HepG2 (cell line): ENCODE results near the gene KANK4. TPM values are rescaled to one million over a fixed set of nuclear protein-coding genes. Genes with fewer than 3 reads are reported as not detected.

ENCODE experiments used
- DMAP1 ChIP-seq: IDR thresholded peaks from 2 replicates; pipeline ENCODE4 v1.6.1; 2016
- FUBP1 ChIP-seq: sonication (generic); formaldehyde crosslinking; IDR thresholded peaks from 2 replicates; pipeline ENCODE4 v1.5.1; 2020; ENCODE audit warnings: missing genetic modification reagents, mild to moderate bottlenecking, borderline replicate concordance
- KAT8 ChIP-seq: IDR thresholded peaks from 2 replicates; pipeline ENCODE4 v1.6.1; 2016; ENCODE audit warnings: missing genetic modification reagents, missing compliant biosample characterization
- MXD4 ChIP-seq: IDR thresholded peaks from 2 replicates; pipeline ENCODE4 v1.6.1; 2016; ENCODE audit warnings: mild to moderate bottlenecking, missing biosample characterization, missing genetic modification reagents
- MYC ChIP-seq: sonication (generic); formaldehyde crosslinking; IDR thresholded peaks from 2 replicates; pipeline ENCODE4 v1.9.0; 2021; ENCODE audit warnings: missing genetic modification reagents, borderline replicate concordance
- SMAD9 ChIP-seq: sonication (generic); formaldehyde crosslinking; IDR thresholded peaks from 2 replicates; pipeline ENCODE4 v1.5.1; 2020; ENCODE audit warnings: mild to moderate bottlenecking, missing genetic modification reagents
- XBP1 ChIP-seq: sonication (generic); formaldehyde crosslinking; IDR thresholded peaks from 2 replicates; pipeline ENCODE4 v1.5.0; 2020; ENCODE audit warnings: missing genetic modification reagents
- ZNF34 ChIP-seq: sonication (generic); formaldehyde crosslinking; IDR thresholded peaks from 2 replicates; pipeline ENCODE4 v1.4.0; 2020; ENCODE audit warnings: mild to moderate bottlenecking, missing genetic modification reagents, borderline replicate concordance
- ZNF460 ChIP-seq: sonication (generic); formaldehyde crosslinking; IDR thresholded peaks from 2 replicates; pipeline ENCODE4 v1.5.1; 2020; ENCODE audit warnings: missing genetic modification reagents, mild to moderate bottlenecking, borderline replicate concordance
- ZNF589 ChIP-seq: sonication (generic); formaldehyde crosslinking; conservative IDR thresholded peaks from 2 replicates; pipeline ENCODE4 v1.8.0; 2022; ENCODE audit warnings: mild to moderate bottlenecking, moderate library complexity, missing genetic modification reagents
- ZSCAN25 ChIP-seq: sonication (generic); formaldehyde crosslinking; IDR thresholded peaks from 2 replicates; pipeline ENCODE4 v1.8.0; 2022; ENCODE audit warnings: mild to moderate bottlenecking, missing genetic modification reagents
- ZSCAN29 ChIP-seq: sonication (generic); formaldehyde crosslinking; conservative IDR thresholded peaks from 2 replicates; pipeline ENCODE4 v1.4.0; 2020; ENCODE audit warnings: mild to moderate bottlenecking, missing genetic modification reagents
- polyA plus RNA-seq, 8 experiments: library from polyadenylated mRNA; depleted of rRNA in 3 of 8; stranded (reverse) in 7 of 8; unstranded in 1 of 8; fragments of >200 nt; fragmentation: Illumina TruSeq in 4 of 8; extraction: Trizol in 4 of 8; gene quantifications; 2 replicates each; pipeline versions ENCODE4 v1.2.1 to v1.2.3, GENCODE V29; 2011 to 2016; ENCODE audit warnings: low read depth in 4 of 8, missing spikeins in 1 of 8, mixed read lengths in 1 of 8; ENCODE audit not compliant: insufficient read depth in 1 of 8
- total RNA-seq, 5 experiments: library from RNA; depleted of rRNA; stranded (reverse); fragments of >200 nt; fragmentation: Illumina TruSeq; extraction: Trizol; gene quantifications; 2 replicates each; pipeline ENCODE4 v1.2.3, GENCODE V29; 2016; ENCODE audit warnings: low read depth in 1 of 5
- TF ChIP-seq, protein P1 (sequence below): IDR thresholded peaks from 2 replicates; pipeline ENCODE4 v1.6.1; 2016; ENCODE audit warnings: mild to moderate bottlenecking, missing biosample characterization, missing genetic modification reagents
- TF ChIP-seq, protein P2 (sequence below), 2 experiments: sonication (generic) in 1 of 2; formaldehyde crosslinking in 1 of 2; IDR thresholded peaks; 2 replicates each; pipeline versions ENCODE4 v1.4.0 to v1.6.1; 2016 to 2020; ENCODE audit warnings: borderline replicate concordance in 1 of 2, low read depth in 1 of 2, mild to moderate bottlenecking in 1 of 2, missing genetic modification reagents in 1 of 2
- TF ChIP-seq, protein P3 (sequence below): sonication (generic); formaldehyde crosslinking; IDR thresholded peaks from 2 replicates; pipeline ENCODE4 v1.4.0; 2020; ENCODE audit warnings: missing genetic modification reagents, borderline replicate concordance

KANK4 gene
- total and polyA plus RNA-seq, 2 of the 13 experiments (the other 11 are each of a cell fraction or from before 2014, with no cell fraction given): 16.1 to 25.7 TPM

GRCh38 chr1:62241371-62242131 lies 77.7 kb downstream of the KANK4 start (continued):
- TF ChIP-seq KAT8 (peak; percentile 66; the same call in 1 of the 2 replicates), ZNF34 (CRISPR knock-in tag) (no peak), SMAD9 (no peak), ZNF460 (CRISPR knock-in tag) (no peak), DMAP1 (no peak), ZSCAN25 (CRISPR knock-in tag) (0 out of 2 replicates have a peak, but pooled peaks have one; percentile 26), FUBP1 (no peak), ZSCAN29 (no peak), MYC (CRISPR knock-in tag) (no peak), XBP1 (no peak), ZNF589 (CRISPR knock-in tag) (no peak), MXD4 (CRISPR knock-in tag) (no peak)
- TF ChIP-seq, protein P1, sequence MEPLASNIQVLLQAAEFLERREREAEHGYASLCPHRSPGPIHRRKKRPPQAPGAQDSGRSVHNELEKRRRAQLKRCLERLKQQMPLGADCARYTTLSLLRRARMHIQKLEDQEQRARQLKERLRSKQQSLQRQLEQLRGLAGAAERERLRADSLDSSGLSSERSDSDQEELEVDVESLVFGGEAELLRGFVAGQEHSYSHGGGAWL (CRISPR knock-in tag): no peak
- TF ChIP-seq, protein P2, sequence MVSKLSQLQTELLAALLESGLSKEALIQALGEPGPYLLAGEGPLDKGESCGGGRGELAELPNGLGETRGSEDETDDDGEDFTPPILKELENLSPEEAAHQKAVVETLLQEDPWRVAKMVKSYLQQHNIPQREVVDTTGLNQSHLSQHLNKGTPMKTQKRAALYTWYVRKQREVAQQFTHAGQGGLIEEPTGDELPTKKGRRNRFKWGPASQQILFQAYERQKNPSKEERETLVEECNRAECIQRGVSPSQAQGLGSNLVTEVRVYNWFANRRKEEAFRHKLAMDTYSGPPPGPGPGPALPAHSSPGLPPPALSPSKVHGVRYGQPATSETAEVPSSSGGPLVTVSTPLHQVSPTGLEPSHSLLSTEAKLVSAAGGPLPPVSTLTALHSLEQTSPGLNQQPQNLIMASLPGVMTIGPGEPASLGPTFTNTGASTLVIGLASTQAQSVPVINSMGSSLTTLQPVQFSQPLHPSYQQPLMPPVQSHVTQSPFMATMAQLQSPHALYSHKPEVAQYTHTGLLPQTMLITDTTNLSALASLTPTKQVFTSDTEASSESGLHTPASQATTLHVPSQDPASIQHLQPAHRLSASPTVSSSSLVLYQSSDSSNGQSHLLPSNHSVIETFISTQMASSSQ (IDR thresholded peaks at IDR 0.05; ENCODE audit: low read depth): no peak
- TF ChIP-seq, protein P2 (CRISPR knock-in tag; IDR thresholded peaks at IDR 0.05; ENCODE audit: borderline replicate concordance): peak; percentile 24; the same call in 1 of the 2 replicates
- TF ChIP-seq, protein P3, sequence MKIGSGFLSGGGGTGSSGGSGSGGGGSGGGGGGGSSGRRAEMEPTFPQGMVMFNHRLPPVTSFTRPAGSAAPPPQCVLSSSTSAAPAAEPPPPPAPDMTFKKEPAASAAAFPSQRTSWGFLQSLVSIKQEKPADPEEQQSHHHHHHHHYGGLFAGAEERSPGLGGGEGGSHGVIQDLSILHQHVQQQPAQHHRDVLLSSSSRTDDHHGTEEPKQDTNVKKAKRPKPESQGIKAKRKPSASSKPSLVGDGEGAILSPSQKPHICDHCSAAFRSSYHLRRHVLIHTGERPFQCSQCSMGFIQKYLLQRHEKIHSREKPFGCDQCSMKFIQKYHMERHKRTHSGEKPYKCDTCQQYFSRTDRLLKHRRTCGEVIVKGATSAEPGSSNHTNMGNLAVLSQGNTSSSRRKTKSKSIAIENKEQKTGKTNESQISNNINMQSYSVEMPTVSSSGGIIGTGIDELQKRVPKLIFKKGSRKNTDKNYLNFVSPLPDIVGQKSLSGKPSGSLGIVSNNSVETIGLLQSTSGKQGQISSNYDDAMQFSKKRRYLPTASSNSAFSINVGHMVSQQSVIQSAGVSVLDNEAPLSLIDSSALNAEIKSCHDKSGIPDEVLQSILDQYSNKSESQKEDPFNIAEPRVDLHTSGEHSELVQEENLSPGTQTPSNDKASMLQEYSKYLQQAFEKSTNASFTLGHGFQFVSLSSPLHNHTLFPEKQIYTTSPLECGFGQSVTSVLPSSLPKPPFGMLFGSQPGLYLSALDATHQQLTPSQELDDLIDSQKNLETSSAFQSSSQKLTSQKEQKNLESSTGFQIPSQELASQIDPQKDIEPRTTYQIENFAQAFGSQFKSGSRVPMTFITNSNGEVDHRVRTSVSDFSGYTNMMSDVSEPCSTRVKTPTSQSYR (CRISPR knock-in tag): peak; percentile 25; the same call in 1 of the 2 replicates
